Loucy (cell line): ENCODE measurements around the gene HES5.

Experiments used
- H2AFZ ChIP-seq: fragments of 200-600 bp; sonication (generic); 2 replicates; pipeline ENCODE4 v1.6.0; 2016; ENCODE audit warnings: antibody characterized with exemption, mild to moderate bottlenecking, low read length, moderate library complexity
- H3F3A ChIP-seq: fragments of 200-600 bp; 2 replicates; pipeline ENCODE4 v1.6.0; 2016; ENCODE audit warnings: antibody characterized with exemption, low read depth, mild to moderate bottlenecking
- H3K27me3 ChIP-seq: fragments of 200-600 bp; sonication (generic); 2 replicates; pipeline ENCODE4 v1.6.1; 2014; ENCODE audit warnings: low read length, mild to moderate bottlenecking; ENCODE audit not compliant: insufficient read depth, poor library complexity, severe bottlenecking
- H3K36me3 ChIP-seq: fragments of 200-600 bp; sonication (generic); 2 replicates; pipeline ENCODE4 v1.6.1; 2016; ENCODE audit warnings: low read length; ENCODE audit not compliant: insufficient read depth
- H3K4me1 ChIP-seq: fragments of 200-600 bp; sonication (generic); 2 replicates; pipeline ENCODE4 v1.5.1; 2014; ENCODE audit warnings: low read length, mild to moderate bottlenecking; ENCODE audit not compliant: insufficient read depth, poor library complexity, severe bottlenecking
- H3K4me2 ChIP-seq: fragments of 200-600 bp; sonication (generic); 2 replicates; pipeline ENCODE4 v1.6.0; 2014; ENCODE audit warnings: antibody characterized with exemption, low read length, low read depth, mild to moderate bottlenecking; ENCODE audit not compliant: poor library complexity, severe bottlenecking
- H3K4me3 ChIP-seq: fragments of 200-600 bp; sonication (generic); 2 replicates; pipeline ENCODE4 v1.5.1; 2014; ENCODE audit warnings: low read length, mild to moderate bottlenecking, mixed read lengths; ENCODE audit not compliant: poor library complexity, severe bottlenecking
- H3K79me2 ChIP-seq: fragments of 200-600 bp; sonication (generic); 2 replicates; pipeline ENCODE4 v1.6.1; 2014; ENCODE audit warnings: low read length; ENCODE audit not compliant: insufficient read depth
- H3K9ac ChIP-seq: fragments of 200-600 bp; sonication (generic); 2 replicates; pipeline ENCODE4 v1.6.0; 2014; ENCODE audit warnings: mild to moderate bottlenecking, low read depth, low read length, moderate library complexity; ENCODE audit not compliant: poor library complexity, severe bottlenecking
- H3K9me2 ChIP-seq: fragments of 200-600 bp; sonication (generic); replicated peaks from 2 replicates; pipeline ENCODE4 v1.6.1; 2016; ENCODE audit warnings: low read depth, low read length, mixed read lengths
- H3K9me3 ChIP-seq: fragments of 200-600 bp; sonication (generic); 2 replicates; pipeline ENCODE4 v1.6.1; 2014; ENCODE audit warnings: mild to moderate bottlenecking, antibody characterized with exemption, low read length, low read depth; ENCODE audit not compliant: insufficient read depth
- H4K20me1 ChIP-seq: fragments of 200-600 bp; sonication (generic); 2 replicates; pipeline ENCODE4 v1.6.0; 2014; ENCODE audit warnings: antibody characterized with exemption, low read length, mild to moderate bottlenecking; ENCODE audit not compliant: insufficient read depth, poor library complexity, severe bottlenecking
- CTCF ChIP-seq: fragments of 200-600 bp; sonication (generic); conservative IDR thresholded peaks from 2 replicates; pipeline ENCODE4 v1.5.1; 2014; ENCODE audit warnings: mild to moderate bottlenecking, antibody characterized with exemption, low read length
- EZH2phosphoT487 ChIP-seq: fragments of 200-600 bp; IDR thresholded peaks from 2 replicates; pipeline ENCODE4 v1.6.1; 2018; ENCODE audit warnings: antibody characterized with exemption, mild to moderate bottlenecking, moderate library complexity, borderline replicate concordance

Gene HES5

GRCh38 chr1:2532485-2533160, 2.6 kb upstream of the HES5 start:
- Histone ChIP-seq H3K4me3 (no peak overlapping the region), H3K4me1 (no peaks in the 10 kb centered on the region), H3K9me3 (no peaks in the 10 kb centered on the region), H3K9me2 (no peaks in the 10 kb centered on the region), H4K20me1 (no peaks in the 10 kb centered on the region), H3K27me3 (no peaks in the 10 kb centered on the region), H3F3A (no peaks in the 10 kb centered on the region), H3K79me2 (no peaks in the 10 kb centered on the region), H3K9ac (no peak overlapping the region), H3K36me3 (no peaks in the 10 kb centered on the region), H3K4me2 (no peak overlapping the region), H2AFZ (no peak overlapping the region)
- TF ChIP-seq CTCF (no peak), EZH2phosphoT487 (no peak)

- no peak overlapping the region for H3K9ac ChIP-seq
- no peaks in the 10 kb centered on the region for H3K36me3 ChIP-seq
- peaks cover 5% of the 10 kb centered on the region for H3K4me1 ChIP-seq
- no peaks in the 10 kb centered on the region for H3K9me3 ChIP-seq
- H3F3A ChIP-seq = no peaks in the 10 kb centered on the region
- no peak overlapping the region for H3K4me3 ChIP-seq
- no peak overlapping the region for H2AFZ ChIP-seq
- no peak overlapping the region for H3K4me2 ChIP-seq
- no peaks in the 10 kb centered on the region for H3K9me2 ChIP-seq
- H3K27me3 ChIP-seq = no peaks in the 10 kb centered on the region
- H4K20me1 ChIP-seq = peaks cover 2% of the 10 kb centered on the region
- H3K79me2 ChIP-seq = peaks cover 3% of the 10 kb centered on the region
- TF ChIP-seq CTCF = no peak
- no peak for TF ChIP-seq EZH2phosphoT487
Observed at GRCh38 chr1:2530513-2531361, 674 bp upstream of the HES5 start.

- H3K4me1 ChIP-seq = peaks cover 18% of the 10 kb centered on the region
- H3K9ac ChIP-seq = no peak overlapping the region
- no peak overlapping the region for H3K4me3 ChIP-seq
- H3F3A ChIP-seq = no peaks in the 10 kb centered on the region
- no peaks in the 10 kb centered on the region for H3K9me3 ChIP-seq
- no peaks in the 10 kb centered on the region for H3K36me3 ChIP-seq
- peaks cover 18% of the 10 kb centered on the region for H3K79me2 ChIP-seq
- no peaks in the 10 kb centered on the region for H3K9me2 ChIP-seq
- H2AFZ ChIP-seq = no peak overlapping the region
- H3K4me2 ChIP-seq = no peak overlapping the region
- H3K27me3 ChIP-seq = no peaks in the 10 kb centered on the region
- H4K20me1 ChIP-seq = peaks cover 18% of the 10 kb centered on the region
- no peak for TF ChIP-seq EZH2phosphoT487
- TF ChIP-seq CTCF = no peak
Observed at GRCh38 chr1:2528966-2529783, 888 bp downstream of the HES5 start.
